ENCODE measurements around the gene ITGB1BP1.

DNA sequence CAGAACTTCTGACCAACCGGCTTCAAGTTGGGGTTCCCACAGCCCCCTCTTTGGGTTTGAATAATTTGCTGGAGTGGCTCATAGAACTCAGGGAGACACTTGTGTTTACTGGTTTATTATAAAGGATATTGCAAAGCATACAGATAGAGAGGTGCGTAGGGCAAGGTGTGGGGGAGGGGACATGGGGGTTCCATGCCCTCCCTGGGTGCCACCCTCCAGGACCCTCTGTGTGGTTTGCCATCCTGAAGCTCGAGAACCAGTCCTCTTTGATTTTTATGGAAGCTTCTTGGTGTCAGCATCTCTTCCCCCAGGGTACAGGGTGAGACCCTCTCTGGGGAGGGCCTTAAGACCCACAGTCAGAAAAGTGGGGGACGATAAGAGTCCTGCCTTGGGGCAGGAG lies 38.8 kb downstream of the ITGB1BP1 start:
- TF ChIP-seq, protein P1, sequence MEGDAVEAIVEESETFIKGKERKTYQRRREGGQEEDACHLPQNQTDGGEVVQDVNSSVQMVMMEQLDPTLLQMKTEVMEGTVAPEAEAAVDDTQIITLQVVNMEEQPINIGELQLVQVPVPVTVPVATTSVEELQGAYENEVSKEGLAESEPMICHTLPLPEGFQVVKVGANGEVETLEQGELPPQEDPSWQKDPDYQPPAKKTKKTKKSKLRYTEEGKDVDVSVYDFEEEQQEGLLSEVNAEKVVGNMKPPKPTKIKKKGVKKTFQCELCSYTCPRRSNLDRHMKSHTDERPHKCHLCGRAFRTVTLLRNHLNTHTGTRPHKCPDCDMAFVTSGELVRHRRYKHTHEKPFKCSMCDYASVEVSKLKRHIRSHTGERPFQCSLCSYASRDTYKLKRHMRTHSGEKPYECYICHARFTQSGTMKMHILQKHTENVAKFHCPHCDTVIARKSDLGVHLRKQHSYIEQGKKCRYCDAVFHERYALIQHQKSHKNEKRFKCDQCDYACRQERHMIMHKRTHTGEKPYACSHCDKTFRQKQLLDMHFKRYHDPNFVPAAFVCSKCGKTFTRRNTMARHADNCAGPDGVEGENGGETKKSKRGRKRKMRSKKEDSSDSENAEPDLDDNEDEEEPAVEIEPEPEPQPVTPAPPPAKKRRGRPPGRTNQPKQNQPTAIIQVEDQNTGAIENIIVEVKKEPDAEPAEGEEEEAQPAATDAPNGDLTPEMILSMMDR (IDR thresholded peaks at IDR 0.05), result no peak
- TF ChIP-seq POLR2AphosphoS5 (IDR thresholded peaks at IDR 0.05; ENCODE audit: low read depth, low read length) (no peak), TCF7L2 (IDR thresholded peaks at IDR 0.05; ENCODE audit: low read depth, low read length) (no peak), SIN3A (IDR thresholded peaks at IDR 0.05; ENCODE audit: borderline replicate concordance, insufficient read depth, low read depth, low read length) (no peak)
- TF ChIP-seq, protein P2, sequence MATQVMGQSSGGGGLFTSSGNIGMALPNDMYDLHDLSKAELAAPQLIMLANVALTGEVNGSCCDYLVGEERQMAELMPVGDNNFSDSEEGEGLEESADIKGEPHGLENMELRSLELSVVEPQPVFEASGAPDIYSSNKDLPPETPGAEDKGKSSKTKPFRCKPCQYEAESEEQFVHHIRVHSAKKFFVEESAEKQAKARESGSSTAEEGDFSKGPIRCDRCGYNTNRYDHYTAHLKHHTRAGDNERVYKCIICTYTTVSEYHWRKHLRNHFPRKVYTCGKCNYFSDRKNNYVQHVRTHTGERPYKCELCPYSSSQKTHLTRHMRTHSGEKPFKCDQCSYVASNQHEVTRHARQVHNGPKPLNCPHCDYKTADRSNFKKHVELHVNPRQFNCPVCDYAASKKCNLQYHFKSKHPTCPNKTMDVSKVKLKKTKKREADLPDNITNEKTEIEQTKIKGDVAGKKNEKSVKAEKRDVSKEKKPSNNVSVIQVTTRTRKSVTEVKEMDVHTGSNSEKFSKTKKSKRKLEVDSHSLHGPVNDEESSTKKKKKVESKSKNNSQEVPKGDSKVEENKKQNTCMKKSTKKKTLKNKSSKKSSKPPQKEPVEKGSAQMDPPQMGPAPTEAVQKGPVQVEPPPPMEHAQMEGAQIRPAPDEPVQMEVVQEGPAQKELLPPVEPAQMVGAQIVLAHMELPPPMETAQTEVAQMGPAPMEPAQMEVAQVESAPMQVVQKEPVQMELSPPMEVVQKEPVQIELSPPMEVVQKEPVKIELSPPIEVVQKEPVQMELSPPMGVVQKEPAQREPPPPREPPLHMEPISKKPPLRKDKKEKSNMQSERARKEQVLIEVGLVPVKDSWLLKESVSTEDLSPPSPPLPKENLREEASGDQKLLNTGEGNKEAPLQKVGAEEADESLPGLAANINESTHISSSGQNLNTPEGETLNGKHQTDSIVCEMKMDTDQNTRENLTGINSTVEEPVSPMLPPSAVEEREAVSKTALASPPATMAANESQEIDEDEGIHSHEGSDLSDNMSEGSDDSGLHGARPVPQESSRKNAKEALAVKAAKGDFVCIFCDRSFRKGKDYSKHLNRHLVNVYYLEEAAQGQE (IDR thresholded peaks at IDR 0.05; ENCODE audit: insufficient read depth in 1 of 2, low read depth in 2 of 2, low read length in 1 of 2), result no peak

Measured in Panc1 (cell line).